ENCODE data around the gene JAG1.

JAG1 gene

GRCh38 chr20:10673842-10674683 is at the start of gene JAG1:
TSS of gene JAG1 (minus strand) at chr20:10673999. CDS start at chr20:10673530, 469 bp downstream.
- FAIRE-seq (peak; percentile 88), DNase-seq (ENCODE audit: insufficient read length, low spot score) (peak; percentile 72)

GRCh38 chr20:10721976-10722375 is 48.2 kb upstream of the JAG1 start:
- FAIRE-seq = no peak
- no peak for DNase-seq (ENCODE audit: insufficient read length, low spot score)

- DNase-seq (ENCODE audit: insufficient read length, low spot score) (no peak), FAIRE-seq (no peak)
These were observed 47.5 kb upstream of the JAG1 start for GRCh38 chr20:10721137-10721896.

- DNase-seq (ENCODE audit: insufficient read length, low spot score) (no peak), FAIRE-seq (no peak)
These were observed 46.8 kb upstream of the JAG1 start for GRCh38 chr20:10720565-10720964.

GRCh38 chr20:10719740-10720385 is 46.1 kb upstream of the JAG1 start:
- FAIRE-seq (no peak), DNase-seq (ENCODE audit: insufficient read length, low spot score) (no peak)

GRCh38 chr20:10718661-10719060 is 44.9 kb upstream of the JAG1 start:
- FAIRE-seq = no peak

GRCh38 chr20:10716855-10717254 is 43.1 kb upstream of the JAG1 start:
- no peak for DNase-seq (ENCODE audit: insufficient read length, low spot score)
- FAIRE-seq = no peak

More at GRCh38 chr20:10718661-10719060, 44.9 kb upstream of the JAG1 start:
- no peak for DNase-seq (ENCODE audit: insufficient read length, low spot score)

GRCh38 chr20:10715035-10715434 is 41.2 kb upstream of the JAG1 start:
- DNase-seq (ENCODE audit: insufficient read length, low spot score) = no peak
- FAIRE-seq = no peak

- DNase-seq (ENCODE audit: insufficient read length, low spot score) (no peak), FAIRE-seq (no peak)
These were observed 40.6 kb upstream of the JAG1 start for GRCh38 chr20:10714236-10714975.

GRCh38 chr20:10713161-10713560 is 39.4 kb upstream of the JAG1 start:
- no peak for FAIRE-seq
- no peak for DNase-seq (ENCODE audit: insufficient read length, low spot score)

GRCh38 chr20:10711903-10712451 is 38.2 kb upstream of the JAG1 start:
- FAIRE-seq = no peak
- no peak for DNase-seq (ENCODE audit: insufficient read length, low spot score)

GRCh38 chr20:10710991-10711775 is 37.4 kb upstream of the JAG1 start:
- no peak for FAIRE-seq
- no peak for DNase-seq (ENCODE audit: insufficient read length, low spot score)

- no peak for DNase-seq (ENCODE audit: insufficient read length, low spot score)
- FAIRE-seq = no peak
These were observed 36.1 kb upstream of the JAG1 start for GRCh38 chr20:10709916-10710315.

- no peak for FAIRE-seq
- DNase-seq (ENCODE audit: insufficient read length, low spot score) = no peak
These were observed 34.8 kb upstream of the JAG1 start for GRCh38 chr20:10708351-10709185.

GRCh38 chr20:10707791-10708190 is 34.0 kb upstream of the JAG1 start:
- DNase-seq (ENCODE audit: insufficient read length, low spot score) (no peak), FAIRE-seq (no peak)

- DNase-seq (ENCODE audit: insufficient read length, low spot score) (no peak), FAIRE-seq (no peak)
These were observed 33.3 kb upstream of the JAG1 start for GRCh38 chr20:10707068-10707467.

GRCh38 chr20:10706460-10706811 is 32.6 kb upstream of the JAG1 start:
- DNase-seq (ENCODE audit: insufficient read length, low spot score) (no peak), FAIRE-seq (no peak)

- no peak for FAIRE-seq
- DNase-seq (ENCODE audit: insufficient read length, low spot score) = no peak
These were observed 32.1 kb upstream of the JAG1 start for GRCh38 chr20:10705801-10706459.

All from GM19239 (cell line).